Stimulated activated naive CD4-positive, alpha-beta T cell (primary cell): ENCODE measurements around the gene LRRC63.
A peak's percentile ranks its signal among the peaks of the same experiment; 100 is the strongest.

Source experiments
- DNase-seq, 6 experiments: peaks; one replicate each; lab custom pipeline; 2025; lab: John Stamatoyannopoulos, UW

The LRRC63 gene

GRCh38 chr13:46311217-46311616 lies 99.5 kb downstream of the LRRC63 start:
- no peak for DNase-seq

- no peak for DNase-seq
Measured at GRCh38 chr13:46313024-46313423, 101.3 kb downstream of the LRRC63 start.

GRCh38 chr13:46313432-46314257 lies 101.9 kb downstream of the LRRC63 start:
- no peak for DNase-seq

- DNase-seq: no peak
Measured at GRCh38 chr13:46314587-46314986, 102.9 kb downstream of the LRRC63 start.

- DNase-seq: no peak
Measured at GRCh38 chr13:46315036-46315435, 103.3 kb downstream of the LRRC63 start.

- no peak for DNase-seq
Measured at GRCh38 chr13:46315491-46316075, 103.9 kb downstream of the LRRC63 start.

- DNase-seq: no peak
Measured at GRCh38 chr13:46317120-46317519, 105.4 kb downstream of the LRRC63 start.

- no peak for DNase-seq
Measured at GRCh38 chr13:46318986-46319385, 107.3 kb downstream of the LRRC63 start.

- peak in 1 of 6 experiments; percentile 9 for DNase-seq
Measured at GRCh38 chr13:46320406-46320805, 108.7 kb downstream of the LRRC63 start.

- DNase-seq: peak in 1 of 6 experiments; percentile 23
Measured at GRCh38 chr13:46320821-46321220, 109.1 kb downstream of the LRRC63 start.

- DNase-seq: peak; percentile 50 to 83 (median 56)
Measured at GRCh38 chr13:46321494-46322225, 109.9 kb downstream of the LRRC63 start.

- no peak for DNase-seq
Measured at GRCh38 chr13:46324976-46325375, 113.2 kb downstream of the LRRC63 start.
